Fibroblast of lung (primary cell): ENCODE measurements around the gene NLGN2. TPM values are rescaled to one million over a fixed set of nuclear protein-coding genes. Genes with fewer than 3 reads are reported as not detected.

Source experiments
- DNase-seq, 2 donors: peaks; one replicate each; pipeline versions ENCODE4 v3.0.0 to v3.0.0-alpha.2; 2010; ENCODE audit warnings: low read depth in 2 of 2
- H2AFZ ChIP-seq: 2 replicates; pipeline ENCODE4 v1.5.1; 2012; ENCODE audit warnings: low read length, control low read depth, inconsistent platforms
- H3K27ac ChIP-seq: 2 replicates; pipeline ENCODE4 v1.5.1; 2011; ENCODE audit warnings: low read length, control low read depth; ENCODE audit not compliant: insufficient read depth
- H3K27me3 ChIP-seq: 2 replicates; pipeline ENCODE4 v1.5.1; 2011; ENCODE audit warnings: mild to moderate bottlenecking, low read length; ENCODE audit not compliant: control insufficient read depth, insufficient read depth
- H3K36me3 ChIP-seq: 2 replicates; pipeline ENCODE4 v1.5.1; 2011; ENCODE audit warnings: low read length; ENCODE audit not compliant: control insufficient read depth, insufficient read depth
- H3K4me1 ChIP-seq: 2 replicates; pipeline ENCODE4 v1.5.1; 2011; ENCODE audit warnings: low read length; ENCODE audit not compliant: control insufficient read depth, insufficient read depth; ENCODE audit errors: extremely low read depth
- H3K4me2 ChIP-seq: 2 replicates; pipeline ENCODE4 v1.5.1; 2011; ENCODE audit warnings: low read length, control low read depth; ENCODE audit not compliant: insufficient read depth; ENCODE audit errors: extremely low read depth
- H3K4me3 ChIP-seq, 4 experiments: fragments of 200-600 bp in 1 of 4; sonication (generic) in 1 of 4; replicated peaks in 1 of 4; 2 replicates each; pipeline ENCODE4 v1.5.1; 2011 to 2016; ENCODE audit warnings: low read length in 4 of 4, low read depth in 3 of 4, mild to moderate bottlenecking in 3 of 4, control low read depth in 2 of 4, inconsistent platforms in 1 of 4, mixed read lengths in 1 of 4; ENCODE audit not compliant: insufficient read depth in 1 of 4; ENCODE audit errors: control extremely low read depth in 1 of 4
- H3K79me2 ChIP-seq: 2 replicates; pipeline ENCODE4 v1.5.1; 2012; ENCODE audit warnings: mild to moderate bottlenecking, low read length, inconsistent platforms; ENCODE audit not compliant: control insufficient read depth, insufficient read depth
- H3K9ac ChIP-seq: 2 replicates; pipeline ENCODE4 v1.5.1; 2011; ENCODE audit warnings: mild to moderate bottlenecking, low read length, control low read depth; ENCODE audit not compliant: insufficient read depth
- H3K9me3 ChIP-seq: 2 replicates; pipeline ENCODE4 v1.5.1; 2012; ENCODE audit warnings: low read depth, low read length; ENCODE audit not compliant: control insufficient read depth, insufficient read depth
- H4K20me1 ChIP-seq: 2 replicates; pipeline ENCODE4 v1.5.1; 2011; ENCODE audit warnings: low read length; ENCODE audit not compliant: control insufficient read depth, insufficient read depth; ENCODE audit errors: extremely low read depth
- EZH2 ChIP-seq: IDR thresholded peaks from 2 replicates; pipeline ENCODE4 v1.5.1; 2012; ENCODE audit warnings: low read length, control low read depth, mild to moderate bottlenecking; ENCODE audit errors: missing control alignments
- polyA plus RNA-seq, 2 donors: library from polyadenylated mRNA; depleted of rRNA in 1 of 2; stranded (reverse) in 1 of 2; unstranded in 1 of 2; fragments of >200 nt; gene quantifications; 2 replicates each; pipeline ENCODE4 v1.2.1, GENCODE V29; 2011 to 2012; ENCODE audit warnings: missing spikeins in 1 of 2
- total RNA-seq: library from RNA; depleted of rRNA; stranded (reverse); fragments of >200 nt; gene quantifications from 2 replicates; pipeline ENCODE4 v1.2.1, GENCODE V29; 2014
- TF ChIP-seq, protein P1 (sequence below), 2 donors: IDR thresholded peaks in 1 of 2; conservative IDR thresholded peaks in 1 of 2; 1 replicate in 1 of 2; 2 replicates in 1 of 2; pipeline ENCODE4 v1.5.1; 2011 to 2012; ENCODE audit warnings: low read length in 2 of 2, control low read depth in 1 of 2, inconsistent platforms in 1 of 2, low read depth in 1 of 2, mild to moderate bottlenecking in 1 of 2

Gene NLGN2
- total and polyA plus RNA-seq, 2 donors (not counting 1 experiment from before 2014, with no cell fraction given), result 7.3 to 12.1 TPM

DNA sequence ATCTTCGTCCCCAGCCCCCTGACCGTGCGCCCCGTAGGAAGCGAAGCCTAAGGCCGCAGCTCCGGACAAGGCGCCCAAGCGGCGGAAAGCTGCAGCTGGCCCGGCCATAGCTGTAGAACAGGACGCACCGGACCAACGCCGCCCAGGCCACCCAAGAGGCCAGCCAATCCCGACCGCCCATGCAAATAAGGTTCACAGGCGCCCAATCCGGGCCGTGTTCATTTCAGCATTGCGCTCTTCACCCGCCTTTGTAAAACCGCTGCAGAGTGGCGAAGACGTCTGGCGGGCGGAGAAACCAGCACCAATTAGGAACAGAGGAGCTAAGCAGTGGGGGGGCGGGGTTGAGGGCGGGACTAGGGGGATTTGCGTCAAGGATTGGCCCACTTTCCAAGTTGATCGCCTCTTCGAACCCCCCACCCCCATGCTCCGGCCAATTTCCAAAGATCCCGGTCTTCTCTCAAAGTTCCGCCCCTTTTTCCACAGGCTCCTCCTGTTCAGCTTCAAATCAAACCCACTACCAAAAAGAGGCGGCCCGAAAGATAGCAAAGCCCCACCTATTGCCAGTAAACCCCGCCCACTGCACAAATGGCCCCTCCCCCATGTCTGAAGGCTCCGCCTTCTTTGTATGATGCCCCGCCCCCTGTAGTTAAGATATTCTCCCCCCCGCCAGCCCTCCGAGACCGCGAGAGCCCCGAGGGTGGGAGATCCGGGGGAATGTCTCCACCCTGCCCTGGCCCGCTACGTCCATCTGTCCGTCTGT lies 3.5 kb upstream of the NLGN2 start, which contains the start of gene TMEM256:
TMEM256 (minus strand) TSS at position 121 of the 760 bp plus-strand sequence; CDS start at position 108, 13 bp downstream.
- DNase-seq, result peak; percentile 99
- no peaks in the 10 kb centered on the region for H4K20me1 ChIP-seq

DNA sequence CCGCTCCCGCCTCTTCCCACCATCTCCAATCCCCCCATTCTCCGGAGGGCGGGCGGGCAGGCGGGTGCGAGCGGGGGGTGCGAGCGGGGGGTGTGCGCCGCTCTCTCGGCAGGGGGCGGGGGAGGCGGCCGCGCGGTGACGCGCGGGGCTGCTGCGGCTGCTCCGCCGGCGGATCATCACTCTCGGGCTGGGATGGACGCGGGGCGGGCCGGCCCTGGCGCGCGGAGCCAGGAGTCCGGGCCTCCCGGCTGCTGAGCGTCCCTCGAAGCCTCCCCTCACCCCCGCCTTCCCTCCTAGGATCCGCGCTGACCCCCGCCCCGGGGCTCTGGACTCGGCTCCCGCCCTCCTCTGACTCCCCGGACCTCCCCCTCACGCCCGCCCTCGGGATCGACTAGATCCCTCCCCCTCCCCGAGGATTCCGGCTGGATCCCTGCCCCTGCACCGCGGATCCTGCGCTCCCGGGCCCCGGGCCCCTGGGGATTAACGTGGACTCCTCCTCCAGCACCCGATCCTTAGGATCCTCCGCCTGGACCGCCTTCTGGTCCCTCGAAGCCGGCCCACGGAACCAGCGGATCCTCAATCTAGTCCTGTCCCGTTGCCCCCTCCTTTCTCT lies 2.8 kb upstream of the NLGN2 start:
- H3K79me2 ChIP-seq, result no peaks in the 10 kb centered on the region
- peak overlapping the region; percentile 66 to 81 (median 74) for H3K4me3 ChIP-seq
- H3K4me1 ChIP-seq, result peaks cover 7% of the 10 kb centered on the region
- peak overlapping the region; percentile 46 for H2AFZ ChIP-seq
- DNase-seq, result no peak
- no peaks in the 10 kb centered on the region for H3K27me3 ChIP-seq
- H3K4me2 ChIP-seq, result peak overlapping the region; percentile 77
- no peaks in the 10 kb centered on the region for H3K9me3 ChIP-seq
- H3K27ac ChIP-seq, result peak overlapping the region; percentile 54
- H4K20me1 ChIP-seq, result no peaks in the 10 kb centered on the region
- no peak for TF ChIP-seq EZH2
- TF ChIP-seq, protein P1, sequence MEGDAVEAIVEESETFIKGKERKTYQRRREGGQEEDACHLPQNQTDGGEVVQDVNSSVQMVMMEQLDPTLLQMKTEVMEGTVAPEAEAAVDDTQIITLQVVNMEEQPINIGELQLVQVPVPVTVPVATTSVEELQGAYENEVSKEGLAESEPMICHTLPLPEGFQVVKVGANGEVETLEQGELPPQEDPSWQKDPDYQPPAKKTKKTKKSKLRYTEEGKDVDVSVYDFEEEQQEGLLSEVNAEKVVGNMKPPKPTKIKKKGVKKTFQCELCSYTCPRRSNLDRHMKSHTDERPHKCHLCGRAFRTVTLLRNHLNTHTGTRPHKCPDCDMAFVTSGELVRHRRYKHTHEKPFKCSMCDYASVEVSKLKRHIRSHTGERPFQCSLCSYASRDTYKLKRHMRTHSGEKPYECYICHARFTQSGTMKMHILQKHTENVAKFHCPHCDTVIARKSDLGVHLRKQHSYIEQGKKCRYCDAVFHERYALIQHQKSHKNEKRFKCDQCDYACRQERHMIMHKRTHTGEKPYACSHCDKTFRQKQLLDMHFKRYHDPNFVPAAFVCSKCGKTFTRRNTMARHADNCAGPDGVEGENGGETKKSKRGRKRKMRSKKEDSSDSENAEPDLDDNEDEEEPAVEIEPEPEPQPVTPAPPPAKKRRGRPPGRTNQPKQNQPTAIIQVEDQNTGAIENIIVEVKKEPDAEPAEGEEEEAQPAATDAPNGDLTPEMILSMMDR (conservative IDR thresholded peaks at IDR 0.05 in 1 of 2, IDR thresholded peaks at IDR 0.05 in 1 of 2; ENCODE audit: low read depth in 1 of 2, low read length in 2 of 2), result no peak
- peaks cover 7% of the 10 kb centered on the region for H3K36me3 ChIP-seq
- peak overlapping the region; percentile 73 for H3K9ac ChIP-seq

More for the DNA sequence above, 3.5 kb upstream of the NLGN2 start, which contains the start of gene TMEM256:
- TF ChIP-seq EZH2, result no peak
- TF ChIP-seq, protein P1 (conservative IDR thresholded peaks at IDR 0.05 in 1 of 2, IDR thresholded peaks at IDR 0.05 in 1 of 2; ENCODE audit: low read depth in 1 of 2, low read length in 2 of 2), result no peak
- Histone ChIP-seq H3K79me2 (no peaks in the 10 kb centered on the region), H3K4me1 (peaks cover 7% of the 10 kb centered on the region), H3K36me3 (peaks cover 3% of the 10 kb centered on the region), H3K9ac (peak within 1 kb of the TSS; percentile 73), H3K9me3 (no peaks in the 10 kb centered on the region), H2AFZ (peak within 1 kb of the TSS; percentile 91), H3K4me3 (peak within 1 kb of the TSS; percentile 76 to 85 (median 82)), H3K4me2 (peak within 1 kb of the TSS; percentile 99), H3K27ac (peak within 1 kb of the TSS; percentile 67), H3K27me3 (no peaks in the 10 kb centered on the region)
